ENCODE results near the gene HAO1. TPM values are rescaled to one million over a fixed set of nuclear protein-coding genes. Genes with fewer than 3 reads are reported as not detected.

The HAO1 gene
- total and polyA plus RNA-seq, 4 donors: not detected

DNA sequence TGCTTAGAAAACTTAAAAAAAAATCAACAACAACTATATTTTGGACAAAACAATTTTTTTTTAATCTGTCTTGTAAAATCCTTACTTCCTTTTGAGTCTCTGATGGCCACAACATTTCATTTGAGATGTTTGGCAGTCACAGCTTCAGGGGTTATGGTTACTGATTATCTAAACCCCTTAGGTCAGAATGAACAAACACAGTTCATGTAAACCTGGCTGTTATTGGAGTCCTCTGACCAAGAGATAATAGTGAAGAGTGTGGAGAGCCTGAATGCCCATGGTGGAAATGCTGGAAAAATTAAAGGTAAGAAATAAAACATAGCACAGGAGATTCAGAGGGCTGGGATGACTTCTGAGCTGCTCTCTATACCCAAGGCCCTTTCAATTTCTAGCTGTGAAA is 41.1 kb upstream of the HAO1 start:
- Histone ChIP-seq H3K9me3 (ENCODE audit: control insufficient read depth in 4 of 4, insufficient read depth in 3 of 4, low read length in 3 of 4) (no peaks in the 10 kb centered on the region), H3K27me3 (ENCODE audit: control insufficient read depth in 3 of 3, insufficient read depth in 3 of 3, low read length in 2 of 3) (no peaks in the 10 kb centered on the region), H3K4me3 (no peak overlapping the region), H3K9ac (ENCODE audit: insufficient read depth in 1 of 2, low read length in 2 of 2) (no peak overlapping the region), H3K36me3 (ENCODE audit: control insufficient read depth in 4 of 4, insufficient read depth in 4 of 4, low read length in 4 of 4) (peaks cover 5 to 14% (median 13%) of the 10 kb centered on the region in 4 donors), H3K4me1 (ENCODE audit: control insufficient read depth in 5 of 5, insufficient read depth in 5 of 5, low read length in 5 of 5) (no peaks in the 10 kb centered on the region), H3K27ac (ENCODE audit: low read depth in 1 of 2, low read length in 1 of 2) (no peak overlapping the region)
- no peak for DNase-seq
- ATAC-seq (ENCODE audit: insufficient read depth, low FRiP score): no peak
- TF ChIP-seq, protein P1, sequence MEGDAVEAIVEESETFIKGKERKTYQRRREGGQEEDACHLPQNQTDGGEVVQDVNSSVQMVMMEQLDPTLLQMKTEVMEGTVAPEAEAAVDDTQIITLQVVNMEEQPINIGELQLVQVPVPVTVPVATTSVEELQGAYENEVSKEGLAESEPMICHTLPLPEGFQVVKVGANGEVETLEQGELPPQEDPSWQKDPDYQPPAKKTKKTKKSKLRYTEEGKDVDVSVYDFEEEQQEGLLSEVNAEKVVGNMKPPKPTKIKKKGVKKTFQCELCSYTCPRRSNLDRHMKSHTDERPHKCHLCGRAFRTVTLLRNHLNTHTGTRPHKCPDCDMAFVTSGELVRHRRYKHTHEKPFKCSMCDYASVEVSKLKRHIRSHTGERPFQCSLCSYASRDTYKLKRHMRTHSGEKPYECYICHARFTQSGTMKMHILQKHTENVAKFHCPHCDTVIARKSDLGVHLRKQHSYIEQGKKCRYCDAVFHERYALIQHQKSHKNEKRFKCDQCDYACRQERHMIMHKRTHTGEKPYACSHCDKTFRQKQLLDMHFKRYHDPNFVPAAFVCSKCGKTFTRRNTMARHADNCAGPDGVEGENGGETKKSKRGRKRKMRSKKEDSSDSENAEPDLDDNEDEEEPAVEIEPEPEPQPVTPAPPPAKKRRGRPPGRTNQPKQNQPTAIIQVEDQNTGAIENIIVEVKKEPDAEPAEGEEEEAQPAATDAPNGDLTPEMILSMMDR (IDR thresholded peaks at IDR 0.05; ENCODE audit: control extremely low read depth, extremely low read depth): no peak

DNA sequence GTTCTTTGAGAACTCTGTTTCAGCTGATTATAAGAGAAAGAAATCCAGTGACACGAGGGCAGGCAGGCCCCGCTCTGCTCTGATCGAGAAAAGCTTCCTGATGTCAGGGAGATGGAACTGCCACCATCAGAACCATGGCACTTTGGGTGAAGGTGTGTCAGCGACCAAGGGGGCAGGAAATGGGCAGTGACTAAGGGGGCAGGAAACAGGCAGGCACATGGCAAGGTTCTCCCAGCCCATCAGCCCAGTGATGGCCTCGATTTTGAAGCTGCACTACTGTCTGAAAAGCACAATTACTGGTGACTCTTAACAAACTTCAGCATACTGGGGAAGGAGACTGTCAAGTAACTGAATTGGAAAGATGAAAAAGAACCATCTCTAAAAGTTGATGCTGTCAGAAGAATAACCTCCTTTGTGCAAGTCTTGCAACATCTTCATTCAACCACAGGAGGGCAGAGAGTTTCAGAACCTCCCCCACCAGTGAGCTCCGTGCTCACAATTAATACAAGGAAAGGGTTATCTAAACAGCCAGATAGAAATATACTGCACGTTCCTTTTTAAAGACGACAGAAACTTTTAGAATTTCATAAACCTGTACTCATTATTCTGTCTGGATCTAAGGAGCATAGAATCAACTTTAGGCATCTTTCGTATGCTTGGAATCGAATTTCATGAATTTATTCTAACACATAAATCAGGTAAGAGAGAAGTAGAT is 40.2 kb upstream of the HAO1 start:
- H3K9ac ChIP-seq (ENCODE audit: insufficient read depth in 1 of 2, low read length in 2 of 2): no peak overlapping the region
- H3K27ac ChIP-seq (ENCODE audit: low read depth in 1 of 2, low read length in 1 of 2): no peak overlapping the region
- DNase-seq (peak; percentile 19 to 51 (median 36)), ATAC-seq (ENCODE audit: insufficient read depth, low FRiP score) (no peak)
- H3K4me1 ChIP-seq (ENCODE audit: control insufficient read depth in 5 of 5, insufficient read depth in 5 of 5, low read length in 5 of 5): no peaks in the 10 kb centered on the region
- no peaks in the 10 kb centered on the region for H3K9me3 ChIP-seq (ENCODE audit: control insufficient read depth in 4 of 4, insufficient read depth in 3 of 4, low read length in 3 of 4)
- H3K36me3 ChIP-seq (ENCODE audit: control insufficient read depth in 4 of 4, insufficient read depth in 4 of 4, low read length in 4 of 4): peaks cover 5 to 14% (median 11%) of the 10 kb centered on the region in 4 donors
- no peaks in the 10 kb centered on the region for H3K27me3 ChIP-seq (ENCODE audit: control insufficient read depth in 3 of 3, insufficient read depth in 3 of 3, low read length in 2 of 3)
- 62 to 63% methylated on average over 10 of the region's 10 CpGs for WGBS, 2 donors
- no peak overlapping the region for H3K4me3 ChIP-seq
- TF ChIP-seq, protein P1 (IDR thresholded peaks at IDR 0.05; ENCODE audit: control extremely low read depth, extremely low read depth): no peak

DNA sequence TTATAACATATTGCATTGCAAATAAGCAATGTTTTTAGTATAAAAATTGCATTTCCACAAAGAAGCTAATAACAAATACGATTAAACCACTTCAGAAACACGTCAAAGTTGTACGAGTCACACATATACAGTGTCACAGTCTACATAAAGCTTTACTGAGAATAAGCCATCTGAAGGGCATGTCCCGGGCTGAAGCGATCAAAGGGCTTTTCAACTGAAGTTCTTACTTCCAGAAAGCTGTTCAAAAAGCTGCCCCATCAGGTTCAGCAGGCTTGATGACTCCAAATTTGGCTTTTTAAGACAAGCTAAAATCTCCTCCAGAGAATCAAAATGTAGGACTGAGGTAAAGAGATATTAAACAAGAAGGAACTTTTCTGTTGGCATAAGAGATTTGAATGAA is 37.5 kb upstream of the HAO1 start:
- Histone ChIP-seq H3K27ac (ENCODE audit: low read depth in 1 of 2, low read length in 1 of 2) (no peak overlapping the region), H3K9ac (ENCODE audit: insufficient read depth in 1 of 2, low read length in 2 of 2) (no peak overlapping the region), H3K36me3 (ENCODE audit: control insufficient read depth in 4 of 4, insufficient read depth in 4 of 4, low read length in 4 of 4) (peaks cover 2 to 12% (median 8%) of the 10 kb centered on the region in 4 donors), H3K27me3 (ENCODE audit: control insufficient read depth in 3 of 3, insufficient read depth in 3 of 3, low read length in 2 of 3) (no peaks in the 10 kb centered on the region), H3K4me3 (no peak overlapping the region), H3K9me3 (ENCODE audit: control insufficient read depth in 4 of 4, insufficient read depth in 3 of 4, low read length in 3 of 4) (no peaks in the 10 kb centered on the region), H3K4me1 (ENCODE audit: control insufficient read depth in 5 of 5, insufficient read depth in 5 of 5, low read length in 5 of 5) (no peaks in the 10 kb centered on the region)
- TF ChIP-seq, protein P1 (IDR thresholded peaks at IDR 0.05; ENCODE audit: control extremely low read depth, extremely low read depth): no peak
- no peak for ATAC-seq (ENCODE audit: insufficient read depth, low FRiP score)
- 72 to 90% methylated on average over 5 of the region's 5 CpGs for WGBS, 2 donors
- DNase-seq: peak; percentile 49 to 63 (median 52)
